ENCODE results near the gene FAM234B. TPM values are rescaled to one million over a fixed set of nuclear protein-coding genes. Genes with fewer than 3 reads are reported as not detected.

The FAM234B gene
- total and polyA plus RNA-seq, 12 donors: 0.64 to 9.9 (median 6.8) TPM

GRCh38 chr12:13008741-13009380 is 35.3 kb upstream of the FAM234B start:
- H3K27ac ChIP-seq: no peak overlapping the region
- DNase-seq: no peak
- intact Hi-C loops (cut with DNase I): no loop called here
- no peaks in the 10 kb centered on the region for H3K27me3 ChIP-seq
- no peak for TF ChIP-seq CTCF (IDR thresholded peaks at IDR 0.05)
- TF ChIP-seq POLR2A (IDR thresholded peaks at IDR 0.05): no peak
- WGBS, 4 donors: 82 to 87% (median 85%) methylated on average over 5 of the region's 5 CpGs
- H3K4me1 ChIP-seq (replicated peaks in 1 of 2): no peaks in the 10 kb centered on the region
- no peaks in the 10 kb centered on the region for H3K36me3 ChIP-seq (replicated peaks in 1 of 2)
- H3K4me3 ChIP-seq: no peak overlapping the region
- H3K9me3 ChIP-seq (replicated peaks in 1 of 3): no peaks in the 10 kb centered on the region

- no peaks in the 10 kb centered on the region for H3K27me3 ChIP-seq
- TF ChIP-seq CTCF (IDR thresholded peaks at IDR 0.05) (no peak), POLR2A (IDR thresholded peaks at IDR 0.05) (no peak)
- no peak for DNase-seq
- intact Hi-C loops (cut with DNase I): no loop called here
- H3K36me3 ChIP-seq (replicated peaks in 1 of 2): no peaks in the 10 kb centered on the region
- H3K4me3 ChIP-seq: no peak overlapping the region
- H3K4me1 ChIP-seq (replicated peaks in 1 of 2): no peaks in the 10 kb centered on the region
- no peaks in the 10 kb centered on the region for H3K9me3 ChIP-seq (replicated peaks in 1 of 3)
- H3K27ac ChIP-seq: no peak overlapping the region
- WGBS, 4 donors: 83 to 89% (median 85%) methylated on average over 6 of the region's 6 CpGs
Measured at GRCh38 chr12:13011098-13011497, 33.1 kb upstream of the FAM234B start.

GRCh38 chr12:13022851-13023271 is 21.3 kb upstream of the FAM234B start:
- Histone ChIP-seq H3K27ac (no peak overlapping the region), H3K36me3 (replicated peaks in 1 of 2) (no peaks in the 10 kb centered on the region), H3K9me3 (replicated peaks in 1 of 3) (no peaks in the 10 kb centered on the region), H3K27me3 (no peaks in the 10 kb centered on the region), H3K4me1 (replicated peaks in 1 of 2) (no peaks in the 10 kb centered on the region), H3K4me3 (no peak overlapping the region)
- whole genome bisulfite sequencing, 4 donors: 70 to 83% (median 77%) methylated on average over 6 of the region's 6 CpGs
- no peak for DNase-seq
- intact Hi-C loops (cut with DNase I): no loop called here
- TF ChIP-seq CTCF (IDR thresholded peaks at IDR 0.05) (no peak), POLR2A (IDR thresholded peaks at IDR 0.05) (no peak)

GRCh38 chr12:13023811-13024530 is 20.2 kb upstream of the FAM234B start:
- WGBS, 4 donors: 56 to 91% (median 79%) methylated on average over 6 of the region's 6 CpGs
- H3K27me3 ChIP-seq: no peaks in the 10 kb centered on the region
- no peaks in the 10 kb centered on the region for H3K9me3 ChIP-seq (replicated peaks in 1 of 3)
- no peaks in the 10 kb centered on the region for H3K36me3 ChIP-seq (replicated peaks in 1 of 2)
- no peak for TF ChIP-seq POLR2A (IDR thresholded peaks at IDR 0.05)
- TF ChIP-seq CTCF (IDR thresholded peaks at IDR 0.05): peak in 3 of 6 experiments; percentile 22 to 45 (median 41)
- no peak overlapping the region for H3K4me3 ChIP-seq
- intact Hi-C loops (cut with DNase I): no loop called here
- no peaks in the 10 kb centered on the region for H3K4me1 ChIP-seq (replicated peaks in 1 of 2)
- DNase-seq: peak in 4 of 7 donors; percentile 20 to 51 (median 40)
- no peak overlapping the region for H3K27ac ChIP-seq
